Keratinocyte (primary cell): ENCODE measurements around the gene TCP11.

Experiments used
- EZH2 ChIP-seq: IDR thresholded peaks from one replicate; pipeline ENCODE4 v1.6.1; 2012; ENCODE audit warnings: inconsistent platforms, mild to moderate bottlenecking, low read length, moderate library complexity
- TF ChIP-seq, protein P1 (sequence below), 3 experiments: IDR thresholded peaks in 1 of 3; conservative IDR thresholded peaks in 1 of 3; optimal IDR thresholded peaks in 1 of 3; 2 replicates in 2 of 3; 3 replicates in 1 of 3; pipeline versions ENCODE3 to v1.5.1; 2011; ENCODE audit warnings: low read length in 3 of 3, mild to moderate bottlenecking in 3 of 3, moderate library complexity in 2 of 3, control low read depth in 1 of 3, inconsistent platforms in 1 of 3; ENCODE audit not compliant: insufficient read depth in 2 of 3; ENCODE audit errors: extremely low read depth in 1 of 3

DNA sequence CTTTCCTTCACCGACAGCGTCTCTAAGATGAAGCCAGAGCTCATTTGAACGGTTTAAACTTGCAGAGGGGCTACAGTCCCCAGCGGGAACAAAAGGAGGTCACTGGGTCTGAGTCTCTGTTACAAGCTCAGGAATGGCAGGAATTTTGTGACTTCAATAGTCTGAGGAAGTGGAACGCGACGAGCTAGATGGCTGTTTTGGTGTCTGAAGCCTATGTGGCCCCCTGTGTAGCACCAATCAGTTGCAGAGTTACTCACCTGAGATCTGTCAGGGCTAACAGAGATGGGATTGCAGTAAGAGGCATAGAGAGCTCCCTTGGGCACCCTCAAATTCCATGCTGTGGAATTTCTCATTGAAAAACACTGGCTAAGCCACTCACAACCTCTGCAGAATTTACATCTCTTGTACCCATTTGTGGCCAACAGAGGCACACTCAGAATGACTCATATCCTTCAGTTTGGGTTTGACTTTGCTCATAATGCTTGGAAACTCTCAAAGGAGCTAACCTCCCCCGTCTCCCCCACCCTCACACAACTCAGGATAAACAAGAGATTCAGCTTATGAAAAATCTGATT is 7.1 kb upstream of the TCP11 start:
- TF ChIP-seq, protein P1, sequence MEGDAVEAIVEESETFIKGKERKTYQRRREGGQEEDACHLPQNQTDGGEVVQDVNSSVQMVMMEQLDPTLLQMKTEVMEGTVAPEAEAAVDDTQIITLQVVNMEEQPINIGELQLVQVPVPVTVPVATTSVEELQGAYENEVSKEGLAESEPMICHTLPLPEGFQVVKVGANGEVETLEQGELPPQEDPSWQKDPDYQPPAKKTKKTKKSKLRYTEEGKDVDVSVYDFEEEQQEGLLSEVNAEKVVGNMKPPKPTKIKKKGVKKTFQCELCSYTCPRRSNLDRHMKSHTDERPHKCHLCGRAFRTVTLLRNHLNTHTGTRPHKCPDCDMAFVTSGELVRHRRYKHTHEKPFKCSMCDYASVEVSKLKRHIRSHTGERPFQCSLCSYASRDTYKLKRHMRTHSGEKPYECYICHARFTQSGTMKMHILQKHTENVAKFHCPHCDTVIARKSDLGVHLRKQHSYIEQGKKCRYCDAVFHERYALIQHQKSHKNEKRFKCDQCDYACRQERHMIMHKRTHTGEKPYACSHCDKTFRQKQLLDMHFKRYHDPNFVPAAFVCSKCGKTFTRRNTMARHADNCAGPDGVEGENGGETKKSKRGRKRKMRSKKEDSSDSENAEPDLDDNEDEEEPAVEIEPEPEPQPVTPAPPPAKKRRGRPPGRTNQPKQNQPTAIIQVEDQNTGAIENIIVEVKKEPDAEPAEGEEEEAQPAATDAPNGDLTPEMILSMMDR (optimal IDR thresholded peaks at IDR 0.05 in 1 of 3, IDR thresholded peaks at IDR 0.05 in 1 of 3, conservative IDR thresholded peaks at IDR 0.05 in 1 of 3; ENCODE audit: extremely low read depth in 1 of 3, insufficient read depth in 2 of 3, low read length in 3 of 3) = no peak
- TF ChIP-seq EZH2 = no peak
